ENCODE measurements around the gene SPART. TPM values are rescaled to one million over a fixed set of nuclear protein-coding genes. Genes with fewer than 3 reads are reported as not detected.

SPART gene
- total and polyA plus RNA-seq, 2 of the 8 experiments (the other 6 are each of a cell fraction or from before 2014, with no cell fraction given): 27.2 to 74.1 TPM

- Histone ChIP-seq H4K8ac (ENCODE audit: extremely low read depth, insufficient read depth, low read length) (no peak overlapping the region), H2BK5ac (ENCODE audit: low read depth, low read length) (peak overlapping the region; percentile 29; the same call in 1 of the 2 replicates), H2BK120ac (replicated peaks; ENCODE audit: low read depth, low read length) (no peak overlapping the region), H3K9ac (replicated peaks in 1 of 4; ENCODE audit: extremely low read depth in 1 of 4, low read depth in 3 of 4, low read length in 3 of 4) (no peak overlapping the region), H4K91ac (replicated peaks; ENCODE audit: insufficient read length, low read length) (no peak overlapping the region), H3K18ac (ENCODE audit: extremely low read depth, low read length) (no peak overlapping the region; the same call in 1 of the 2 replicates), H3K4ac (replicated peaks; ENCODE audit: insufficient read length, low read depth, low read length) (no peak overlapping the region), H3K79me1 (ENCODE audit: low read depth, low read length) (no peaks in the 10 kb centered on the region), H2BK15ac (ENCODE audit: low read length) (no peak overlapping the region), H3K79me2 (ENCODE audit: control insufficient read depth in 1 of 2, insufficient read depth in 2 of 2, low read length in 2 of 2) (no peaks in the 10 kb centered on the region), H4K5ac (ENCODE audit: insufficient read length, low read depth, low read length) (no peak overlapping the region), H4K20me1 (replicated peaks in 1 of 2; ENCODE audit: control insufficient read depth in 1 of 2, insufficient read depth in 2 of 2, low read length in 2 of 2) (no peaks in the 10 kb centered on the region), H3K14ac (ENCODE audit: insufficient read length) (no peak overlapping the region), H3K9me3 (ENCODE audit: insufficient read depth in 2 of 2, low read depth in 1 of 2, low read length in 1 of 2) (peaks cover 0 to 8% of the 10 kb centered on the region in 2 experiments; a peak in 3 of 4 replicates), H3K27ac (ENCODE audit: low read depth, low read length) (no peak overlapping the region), H3K4me1 (replicated peaks in 1 of 4; ENCODE audit: control insufficient read depth in 3 of 4, insufficient read depth in 4 of 4, low read length in 3 of 4) (peaks cover 0 to 4% (median 3%) of the 10 kb centered on the region in 4 experiments; a peak in 5 of 7 replicates), H3K27me3 (replicated peaks in 1 of 4; ENCODE audit: control insufficient read depth in 3 of 4, extremely low read depth in 1 of 4, insufficient read depth in 3 of 4, low read length in 3 of 4) (no peaks in the 10 kb centered on the region), H3K23me2 (ENCODE audit: low read depth, low read length) (no peaks in the 10 kb centered on the region), H3K36me3 (ENCODE audit: control insufficient read depth in 2 of 4, insufficient read depth in 4 of 4, low read length in 3 of 4) (peaks cover 0 to 51% (median 22%) of the 10 kb centered on the region in 4 experiments; a peak in 6 of 8 replicates), H3K23ac (ENCODE audit: insufficient read length) (no peak overlapping the region), H2AK5ac (ENCODE audit: low read depth, low read length) (no peak overlapping the region), H3K4me3 (ENCODE audit: extremely low read depth in 1 of 4, insufficient read depth in 2 of 4, low read depth in 3 of 4, low read length in 4 of 4) (no peak overlapping the region), H2BK12ac (ENCODE audit: low read depth, low read length) (no peak overlapping the region), H2BK20ac (ENCODE audit: low read length) (no peak overlapping the region), H3K4me2 (ENCODE audit: insufficient read depth in 1 of 2, low read depth in 2 of 2, low read length in 2 of 2) (no peak overlapping the region), H3K56ac (replicated peaks; ENCODE audit: insufficient read length, low read depth, low read length) (no peak overlapping the region), H2AFZ (ENCODE audit: low read length) (no peak overlapping the region)
- DNase-seq (ENCODE audit: low read depth in 1 of 2, low spot score in 2 of 2) (no peak), FAIRE-seq (no peak)
- WGBS, 2 experiments (ENCODE audit: extremely low coverage in 1 of 2, insufficient coverage in 1 of 2, insufficient read length in 1 of 2, insufficient replicate concordance in 2 of 2, low coverage in 1 of 2, low lambda C conversion rate in 2 of 2, missing lambda C conversion rate in 1 of 2): 75% methylated on average over 3 of the region's 3 CpGs; no CpG with 5 or more reads in 1 of the 2 experiments
- CTCF ChIA-PET (ENCODE audit: partially characterized antibody): interaction anchor here (0.9 to 3.0 kb wide), 2 partner anchors 9 to 30 kb away, joined by 3 to 7 read pairs; no protein-coding TSS in a partner anchor
- POLR2A ChIA-PET (ENCODE audit: partially characterized antibody): interaction anchor here (1.3 to 2.4 kb wide), 2 partner anchors 14 to 32 kb away, joined by 5 to 9 read pairs; partner anchors contain the start of gene SPART
These were observed 32.9 kb downstream of the SPART start for GRCh38 chr13:36313047-36313969.

Measured in H1 (cell line).